Middle frontal gyrus (tissue), 1 donor: ENCODE measurements around the gene CASP9.

Experiments
- DNase-seq: peaks from one replicate; pipeline ENCODE4 v3.0.0-alpha.2; 2015; ENCODE audit warnings: low spot score; ENCODE audit errors: extremely low spot score

Gene CASP9

DNA sequence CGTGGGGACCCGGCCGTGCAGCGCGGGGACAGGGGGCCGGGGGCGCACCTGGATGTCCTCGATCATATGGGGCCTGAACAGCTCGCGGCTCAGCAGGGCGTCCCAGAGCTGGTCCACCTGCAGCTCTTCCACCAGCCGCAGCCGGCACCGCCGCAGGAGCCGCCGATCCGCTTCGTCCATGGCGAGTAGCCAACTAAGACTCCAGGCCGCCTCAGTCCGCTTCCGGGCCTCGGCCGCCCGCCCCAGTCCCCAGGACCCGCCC is at the start of gene CASP9:
Gene CASP9, minus strand, starts transcription at position 195 of the 262 bp plus-strand sequence. Its CDS starts 15 bp downstream, at position 180.
- no peak for DNase-seq

DNA sequence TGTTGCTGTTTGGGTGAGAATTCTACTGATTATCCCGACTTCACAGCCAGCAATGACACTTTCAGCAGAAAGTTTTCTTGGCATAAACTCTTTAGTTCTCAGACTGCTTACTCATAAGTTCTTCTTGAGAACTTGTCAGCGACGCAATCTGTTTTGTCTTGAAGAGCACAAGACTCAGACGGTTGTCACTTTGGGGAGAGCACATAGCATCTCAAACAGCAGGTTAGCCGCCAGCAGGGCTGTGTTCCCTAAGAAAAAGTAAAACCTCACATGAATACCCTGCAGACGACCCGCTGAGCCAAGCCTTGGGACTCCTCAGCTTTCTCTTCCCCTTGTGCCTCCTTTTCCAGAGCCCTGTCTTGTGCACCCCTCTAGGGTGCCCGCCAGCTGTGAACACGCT is 49.5 kb upstream of the CASP9 start:
- peak; percentile 18 for DNase-seq

DNA sequence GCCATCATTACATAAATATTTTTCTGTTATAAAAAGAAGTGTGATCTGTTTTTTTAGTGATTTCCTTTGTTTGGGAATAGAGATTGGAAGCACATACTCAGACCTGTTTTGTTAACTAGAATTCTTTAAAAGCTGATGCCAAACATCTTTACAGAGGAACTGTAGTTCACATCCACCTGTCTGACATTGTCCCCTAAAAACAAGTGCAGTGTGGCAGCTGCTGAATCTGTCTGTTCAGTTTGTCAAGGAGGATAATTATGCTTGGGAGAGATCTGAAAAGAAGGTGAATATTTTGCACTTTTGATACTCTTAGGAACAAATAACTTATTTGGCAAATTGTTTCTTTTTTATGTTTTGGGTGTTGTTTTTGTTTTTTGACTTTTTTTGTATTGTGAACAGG is 47.3 kb upstream of the CASP9 start:
- no peak for DNase-seq

DNA sequence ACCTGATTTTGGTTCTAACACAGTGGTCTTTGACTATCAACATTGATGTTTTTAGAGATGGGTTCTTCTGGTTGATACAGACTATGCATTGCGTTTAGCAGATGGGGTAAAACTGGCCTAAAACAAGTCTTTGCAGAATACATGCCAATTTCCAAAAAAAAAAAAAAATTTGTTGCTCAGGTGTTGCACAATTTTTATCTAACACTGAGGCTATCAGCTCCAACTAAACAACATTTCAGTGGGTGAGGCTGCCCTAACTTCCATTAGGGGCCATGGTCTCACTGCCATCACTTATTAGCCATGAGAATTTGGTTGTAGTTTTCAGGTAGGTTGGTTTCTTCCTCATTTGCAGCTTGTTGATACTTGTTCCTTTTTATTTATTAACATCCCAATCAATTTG is 46.8 kb upstream of the CASP9 start:
- DNase-seq = no peak

DNA sequence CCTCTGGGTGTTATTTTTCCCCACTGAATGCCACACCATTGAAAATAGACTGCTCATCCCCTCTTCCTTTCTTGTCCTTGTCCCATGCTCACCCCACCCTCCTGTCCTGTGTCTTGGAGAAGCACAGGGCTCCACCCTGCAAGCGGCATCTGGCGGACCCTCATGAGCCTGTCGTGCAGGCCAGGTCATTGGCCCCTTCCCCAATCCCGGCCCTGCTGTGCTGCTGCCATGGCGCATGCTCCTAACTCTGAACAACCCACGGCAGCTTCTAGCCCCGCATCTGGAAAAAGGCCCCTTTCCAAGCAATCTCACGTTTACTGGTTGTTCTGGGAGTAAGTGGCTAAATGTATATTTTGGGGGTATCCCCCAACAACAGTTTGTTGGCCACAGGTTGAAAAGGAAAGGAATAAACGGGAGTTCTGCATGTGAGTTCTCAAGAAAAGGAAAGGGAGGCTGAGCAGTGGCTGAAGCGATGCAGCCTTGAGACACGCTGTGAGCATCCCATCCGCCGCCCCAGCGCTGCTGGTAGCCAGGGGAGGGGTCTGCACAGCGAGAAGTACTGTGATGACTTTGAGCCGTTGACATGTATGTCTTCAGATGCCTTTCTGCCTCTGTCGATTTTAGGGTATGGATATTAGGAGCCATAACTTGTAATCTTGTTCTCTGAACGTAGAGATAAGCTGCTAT is 44.5 kb upstream of the CASP9 start:
- DNase-seq = no peak

DNA sequence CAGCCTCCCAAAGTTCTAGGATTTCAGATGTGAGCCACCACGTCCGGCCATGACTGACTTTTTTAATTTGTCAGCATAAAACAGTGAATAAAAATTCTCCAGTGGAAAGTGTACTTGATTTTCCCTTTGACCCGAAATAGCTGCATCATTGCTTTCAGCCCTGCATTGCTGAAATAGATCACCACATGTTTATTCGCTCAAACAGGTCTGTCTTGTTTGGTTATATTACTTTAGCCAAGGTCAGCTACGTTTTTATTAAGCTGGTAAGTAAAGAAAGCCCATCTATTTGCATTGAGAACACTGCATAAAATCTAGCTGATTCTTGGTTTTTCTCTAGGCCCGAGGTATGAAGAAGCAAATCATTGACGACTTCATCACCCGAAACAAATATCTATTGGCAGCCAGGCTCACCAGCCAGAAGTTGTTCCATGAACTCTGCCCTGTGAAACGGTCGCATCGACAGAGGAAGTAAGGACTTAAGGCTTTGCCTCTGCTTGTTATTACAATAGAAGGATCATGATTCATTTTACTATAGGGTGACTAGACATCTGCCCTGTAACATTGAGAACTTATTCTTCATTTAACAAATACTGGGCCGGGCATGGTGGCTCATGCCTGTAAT is 35.3 kb upstream of the CASP9 start:
- DNase-seq = no peak

DNA sequence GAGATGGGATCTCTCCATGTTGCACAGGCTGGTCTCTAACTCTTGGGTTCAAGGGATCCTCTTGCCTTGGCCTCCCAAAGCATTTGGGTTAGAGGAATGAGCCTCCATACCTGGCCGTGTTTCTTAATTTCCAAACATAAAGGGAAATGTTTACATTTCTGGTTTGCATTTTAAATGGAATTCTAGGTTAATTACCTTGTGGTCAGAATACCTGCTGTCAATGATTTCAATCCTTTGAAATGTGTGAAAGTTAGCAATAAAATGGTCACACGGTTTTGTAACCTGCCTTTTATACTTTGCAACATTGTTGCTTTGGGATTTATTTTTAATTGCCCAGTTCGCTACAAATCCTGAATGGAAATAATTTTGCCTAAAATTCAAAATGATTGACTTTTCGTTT is 34.5 kb upstream of the CASP9 start:
- DNase-seq = no peak

DNA sequence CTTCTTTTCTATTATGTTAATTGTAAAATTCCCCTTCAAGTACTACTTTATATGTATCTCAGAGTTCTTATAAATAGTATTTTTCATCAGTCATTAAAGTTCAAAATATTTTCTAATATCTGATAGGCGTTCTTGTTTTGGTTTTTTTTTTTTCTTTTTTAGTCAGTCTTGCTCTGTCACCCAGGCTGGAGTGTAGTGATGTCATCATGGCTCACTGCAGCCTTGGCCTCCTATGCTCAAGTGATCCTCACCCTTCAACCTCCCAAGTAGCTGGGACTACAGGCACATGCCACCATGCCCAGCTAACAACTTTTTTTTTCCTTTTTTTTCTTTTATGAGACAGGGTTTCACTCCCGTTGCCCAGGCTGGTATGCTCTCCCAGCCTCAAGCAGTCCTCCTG is 33.6 kb upstream of the CASP9 start:
- no peak for DNase-seq

DNA sequence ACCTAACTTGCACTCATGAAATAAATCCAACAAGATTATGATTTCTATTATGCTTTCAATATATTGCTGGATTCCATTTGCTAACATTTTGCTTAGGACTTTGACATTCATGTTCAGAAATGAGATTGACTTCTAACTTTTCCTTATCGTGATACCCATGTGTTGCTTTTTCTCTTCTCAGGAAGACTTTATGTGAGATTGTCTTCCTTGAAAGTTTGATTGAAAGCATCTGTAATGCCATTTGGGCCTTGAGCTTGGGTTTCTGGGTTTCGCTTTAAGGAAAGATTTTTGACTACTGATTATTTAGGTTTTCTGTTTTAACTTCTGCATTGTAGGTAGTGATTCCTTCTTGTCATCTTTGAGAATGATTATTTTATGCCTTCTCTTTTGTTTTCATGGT is 33.0 kb upstream of the CASP9 start:
- DNase-seq = no peak

DNA sequence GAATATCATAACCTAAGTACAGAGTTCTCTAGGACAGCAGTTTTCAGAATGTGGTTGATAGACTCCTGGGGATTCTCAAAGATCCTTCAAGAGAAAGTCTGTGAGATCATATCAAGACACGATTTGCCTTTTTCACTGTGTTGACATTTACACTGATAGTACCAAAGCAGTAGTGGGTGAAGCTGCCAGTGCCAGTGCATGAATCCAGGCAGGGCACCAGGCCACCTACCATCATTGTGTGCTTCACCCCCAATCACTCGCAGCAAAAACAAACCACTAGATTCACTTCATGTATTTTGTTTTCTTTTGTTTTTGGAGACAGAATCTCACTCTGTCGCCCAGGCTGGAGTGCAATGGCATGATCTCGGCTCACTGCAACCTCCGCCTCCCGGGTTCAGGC is 26.6 kb upstream of the CASP9 start:
- no peak for DNase-seq

DNA sequence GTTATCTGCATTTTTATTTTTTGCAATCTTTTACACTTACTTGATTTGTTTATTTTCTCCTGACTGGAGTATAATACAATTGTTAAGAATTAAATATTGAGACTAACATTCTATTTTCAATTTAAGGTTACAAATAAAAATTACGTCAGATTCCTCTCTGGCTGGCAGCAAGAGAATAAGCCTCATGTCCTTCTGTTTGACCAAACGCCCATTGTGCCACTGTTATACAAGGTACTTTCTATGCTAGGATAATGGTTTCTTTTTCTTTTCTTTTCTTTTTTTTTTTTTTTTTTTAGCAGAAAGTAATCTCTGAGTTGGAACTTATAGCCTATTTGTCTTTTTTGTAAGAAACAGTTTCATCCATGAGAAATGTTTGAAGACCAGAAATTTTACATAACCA is 22.6 kb upstream of the CASP9 start:
- DNase-seq = no peak

DNA sequence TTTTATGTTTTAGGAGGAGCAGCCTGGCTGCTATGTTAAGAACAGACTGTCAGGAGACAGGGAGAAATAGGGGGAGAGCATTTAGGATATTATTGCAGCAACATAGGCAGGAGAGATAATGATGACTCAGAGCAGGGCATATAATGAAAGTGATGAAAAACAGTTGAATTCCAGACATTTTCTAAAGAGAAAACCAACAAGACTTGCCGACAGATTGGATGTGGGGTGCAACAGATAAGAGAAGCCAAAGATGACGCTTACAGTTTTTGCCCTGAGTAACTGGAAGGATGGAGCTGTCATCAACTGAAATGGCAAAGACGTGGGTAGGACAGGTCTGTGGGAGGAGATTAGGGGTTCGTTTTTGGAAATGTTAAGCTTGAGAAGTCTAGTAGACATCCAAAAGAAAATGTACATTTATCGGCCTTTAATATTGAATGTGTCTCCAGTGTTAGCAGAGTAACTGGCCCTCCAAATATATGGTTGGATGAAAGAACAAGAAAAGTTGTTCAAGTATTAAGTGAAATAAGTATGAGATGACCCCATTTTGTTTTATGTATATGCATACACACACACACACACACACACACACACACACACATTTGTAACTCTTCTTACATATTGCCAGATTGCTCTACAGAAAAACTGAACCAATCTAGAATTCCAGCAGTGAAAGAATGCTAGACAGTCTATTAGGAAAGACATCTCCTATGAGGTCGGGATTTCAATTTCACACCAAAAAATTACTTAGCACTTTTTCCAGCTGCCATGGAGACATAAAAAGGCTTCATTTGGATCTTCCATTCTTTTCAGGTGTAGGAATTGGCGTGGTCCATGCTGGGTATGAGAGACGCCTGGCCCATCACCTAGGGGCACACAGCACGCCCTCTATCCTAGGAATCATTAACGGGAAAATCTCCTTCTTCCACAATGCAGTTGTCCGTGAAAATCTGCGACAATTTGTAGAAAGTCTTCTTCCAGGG is 19.9 kb upstream of the CASP9 start:
- DNase-seq = no peak

DNA sequence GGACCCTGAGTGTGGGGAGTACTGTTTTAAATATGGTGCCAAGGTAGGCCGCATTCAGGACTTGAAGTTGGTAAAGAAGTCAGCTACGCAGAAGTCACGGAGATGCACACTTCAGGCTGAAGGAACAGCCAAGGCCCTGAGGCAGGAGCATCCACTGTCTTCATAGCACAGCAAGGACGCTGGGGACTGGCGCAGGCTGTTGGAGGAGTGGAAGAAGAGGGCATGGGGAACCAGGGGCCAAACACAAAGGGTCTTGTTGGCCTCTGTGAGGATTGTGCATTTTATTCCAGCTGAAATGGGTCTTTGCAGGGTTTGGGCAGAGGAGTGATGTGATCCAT is 19.2 kb upstream of the CASP9 start:
- DNase-seq = no peak

DNA sequence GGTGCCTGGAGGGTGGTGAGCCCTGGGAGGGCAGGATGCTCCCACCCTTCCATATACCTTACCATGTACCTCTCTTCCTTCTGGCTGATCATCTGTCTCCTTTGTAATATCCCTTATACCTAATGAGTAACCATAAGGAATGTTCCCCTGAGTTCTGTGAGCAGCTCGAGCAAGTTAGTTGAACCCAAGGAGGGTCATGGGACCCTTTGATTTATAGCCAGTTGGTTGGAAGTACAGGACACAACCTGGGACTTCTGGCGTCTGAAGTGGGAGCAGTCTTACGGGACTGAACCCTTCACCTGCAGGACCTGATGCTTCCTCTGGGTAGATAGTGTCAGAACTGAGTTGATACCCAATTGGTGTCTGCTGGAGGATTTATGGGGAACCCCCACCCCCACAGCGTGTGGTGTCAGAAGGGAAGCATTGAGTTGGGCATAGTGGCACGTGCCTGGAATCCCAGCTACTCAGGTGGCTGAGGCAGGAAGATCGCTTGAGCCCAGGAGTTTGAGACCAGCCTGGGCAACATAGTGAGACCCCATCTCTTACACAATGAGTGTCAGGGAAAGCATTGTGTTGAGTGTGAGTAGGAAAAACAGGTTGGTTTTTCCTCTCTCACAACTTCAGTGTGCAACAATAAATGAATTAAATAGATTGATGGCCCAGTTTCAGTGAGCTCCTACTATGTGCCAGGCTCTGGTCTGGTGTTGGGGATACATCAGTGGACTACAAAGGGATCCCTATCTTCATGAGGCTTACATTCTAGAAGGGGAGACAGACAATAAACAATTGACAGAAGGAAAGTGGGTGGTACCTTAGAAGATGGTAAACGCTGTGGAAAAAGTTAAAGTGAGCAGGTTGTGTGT is 18.6 kb upstream of the CASP9 start:
- DNase-seq = no peak

DNA sequence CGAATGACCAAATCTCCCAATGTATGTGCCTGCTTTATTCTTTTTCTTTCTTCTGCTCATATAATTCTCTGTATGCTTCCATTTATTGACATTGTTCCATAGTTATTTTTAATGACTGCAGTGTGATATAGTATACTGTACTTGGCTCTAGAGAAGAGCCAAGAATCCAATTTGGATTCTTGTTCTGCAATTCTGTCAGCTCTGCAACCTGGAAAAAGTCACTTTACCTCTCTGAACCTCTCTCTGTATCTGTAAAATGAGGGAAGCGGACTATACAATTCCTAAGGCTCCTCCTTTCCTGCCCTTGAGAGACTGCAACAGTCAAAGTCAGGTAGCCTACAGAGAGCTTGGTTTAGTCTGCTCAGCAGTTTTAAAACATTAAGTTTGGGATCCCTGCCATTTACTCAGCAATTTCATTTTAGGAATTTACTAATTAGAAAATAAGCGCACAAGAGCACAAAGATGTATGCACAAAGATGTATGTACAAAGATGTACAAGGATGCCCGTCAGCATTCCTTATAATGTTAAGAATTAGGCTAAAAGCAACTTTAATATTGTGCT is 17.3 kb upstream of the CASP9 start:
- no peak for DNase-seq

DNA sequence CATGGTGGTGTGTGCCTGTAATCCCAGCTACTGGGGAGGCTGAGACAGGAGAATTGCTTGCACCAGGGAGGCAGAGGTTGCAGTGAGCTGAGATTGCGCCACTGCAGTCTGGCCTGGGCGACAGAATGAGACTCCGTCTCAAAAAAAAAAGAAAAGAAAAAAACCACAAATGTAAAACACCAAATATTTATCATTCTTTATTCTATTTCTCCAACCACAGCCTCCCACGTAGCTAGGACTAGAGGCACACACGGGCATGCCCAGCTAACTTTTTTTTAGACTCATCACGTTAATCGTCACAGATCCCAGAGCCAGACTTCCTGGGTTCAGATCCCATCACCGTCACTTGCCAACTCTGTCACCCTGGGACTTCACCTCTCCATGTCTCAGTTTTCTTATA is 16.2 kb upstream of the CASP9 start:
- no peak for DNase-seq

DNA sequence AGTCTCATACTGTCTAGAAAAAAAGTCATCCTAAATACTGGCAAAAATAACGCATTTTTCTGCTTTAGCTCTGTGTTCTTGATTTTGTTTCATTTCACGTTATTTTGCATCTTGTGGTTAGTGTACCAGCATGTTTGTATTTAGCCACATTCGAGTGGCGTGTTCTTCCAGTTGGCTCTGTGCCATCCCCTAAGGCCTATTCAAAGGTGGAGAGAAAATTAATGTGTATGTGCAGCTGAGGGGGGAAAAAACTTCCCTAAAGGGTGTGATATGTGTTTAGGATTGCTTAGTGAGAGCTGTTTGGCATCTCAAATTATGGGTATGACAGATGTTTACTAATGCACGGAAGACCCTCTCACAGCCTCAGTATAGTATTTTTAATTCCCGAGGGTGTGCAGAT is 14.8 kb upstream of the CASP9 start:
- no peak for DNase-seq

DNA sequence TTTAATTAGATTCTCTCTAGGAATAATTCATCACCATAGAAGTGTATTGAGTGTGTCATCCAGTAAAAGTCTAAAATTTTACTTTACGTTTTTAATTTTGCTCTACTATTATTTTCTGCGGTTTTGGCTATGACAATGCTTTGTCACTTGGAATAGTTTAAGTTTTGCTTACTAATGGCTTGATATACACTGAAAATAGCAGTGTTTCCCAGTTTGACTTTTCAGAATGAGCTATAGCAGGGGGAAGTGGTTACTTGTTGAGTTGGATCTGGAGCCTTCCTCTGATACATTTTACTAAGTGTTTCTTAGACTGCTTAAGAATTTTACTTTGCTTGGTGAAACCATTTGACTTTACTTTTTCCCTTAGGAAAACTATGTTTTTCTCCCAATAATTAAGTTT is 7.7 kb upstream of the CASP9 start:
- DNase-seq = no peak

DNA sequence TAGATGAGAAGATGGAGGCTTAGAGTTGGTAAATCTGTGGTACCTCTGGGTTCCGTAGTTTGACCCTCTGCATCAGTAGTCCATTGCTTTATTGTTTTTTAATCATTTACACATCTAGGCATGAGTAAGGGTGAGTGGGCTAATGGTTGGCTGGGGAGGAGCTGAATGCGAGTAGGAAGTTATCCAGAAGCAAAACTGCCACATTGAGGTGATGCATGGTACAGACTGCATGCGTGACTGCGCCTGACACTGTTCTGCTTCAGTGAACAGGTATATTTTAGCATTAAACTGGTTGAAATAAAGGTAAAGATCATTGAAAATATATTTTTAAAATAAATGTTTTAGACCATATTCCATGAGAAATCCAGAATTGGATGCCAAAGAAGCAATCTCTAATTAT is 7.0 kb upstream of the CASP9 start:
- no peak for DNase-seq

DNA sequence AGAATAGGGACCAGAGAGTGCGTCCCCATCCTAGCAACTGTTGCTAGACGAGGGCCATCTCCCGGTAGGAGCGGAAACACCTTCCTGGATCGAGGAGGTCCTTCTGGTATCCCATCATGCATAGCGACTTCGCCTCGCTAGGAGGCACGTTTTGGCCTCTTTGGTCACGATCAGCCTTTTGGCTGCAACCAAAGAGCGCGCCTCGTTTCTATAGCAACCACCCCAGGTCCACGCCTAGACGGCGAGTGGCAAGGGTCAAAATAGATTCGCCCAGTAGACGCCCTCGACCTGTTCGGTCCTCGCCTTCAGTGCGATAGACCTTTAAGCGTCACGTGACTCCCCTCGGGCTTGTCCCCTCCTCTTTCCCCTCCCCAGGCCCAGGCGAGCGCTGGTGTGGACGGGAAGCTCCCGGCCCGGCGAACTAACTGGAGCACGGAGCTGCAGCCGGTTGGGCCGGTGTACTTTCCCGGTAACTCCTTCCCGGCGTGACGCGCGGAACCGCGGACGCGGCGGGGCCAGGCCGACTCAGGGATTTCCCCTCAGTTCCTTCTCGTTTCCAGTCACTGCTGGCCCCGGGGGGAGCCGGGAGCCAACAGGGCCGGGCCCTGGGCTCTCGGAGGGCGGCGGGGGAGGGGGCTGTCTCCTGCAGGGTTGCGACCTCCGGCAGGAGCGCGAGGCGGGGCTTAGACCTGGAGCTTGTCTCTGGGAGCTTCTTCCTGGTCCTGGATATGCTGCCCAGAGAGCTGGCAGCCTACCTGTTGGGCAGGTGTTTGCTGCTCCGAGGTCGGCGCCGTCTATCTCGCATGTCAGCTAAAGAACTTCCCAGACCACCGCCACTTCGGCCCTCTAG is 2.7 kb upstream of the CASP9 start, which contains the start of gene DNAJC16:
Gene DNAJC16, plus strand, starts transcription at position 359 of the 850 bp plus-strand sequence. CDS start 2,258 bp downstream, outside the sequence.
- DNase-seq = peak; percentile 99
